K562 (cell line): Measurements from ENCODE around the gene PRELID2. TPM values are rescaled to one million over a fixed set of nuclear protein-coding genes. Genes with fewer than 3 reads are reported as not detected.
A peak's percentile ranks its signal among the peaks of the same experiment; 100 is the strongest.

Experiments
- CBFA2T3 ChIP-seq: fragments of 450-650 bp; IDR thresholded peaks from 2 replicates; pipeline ENCODE4 v1.6.1; 2017
- CEBPG ChIP-seq, 3 experiments: fragments of 200-800 bp in 1 of 3; sonication (Bioruptor generic) in 1 of 3; sonication (generic) in 1 of 3; formaldehyde crosslinking in 1 of 3; IDR thresholded peaks in 2 of 3; conservative IDR thresholded peaks in 1 of 3; 2 replicates each; pipeline versions ENCODE4 v1.6.1 to v1.8.0; 2016 to 2022; ENCODE audit warnings: missing compliant biosample characterization in 2 of 3, missing genetic modification characterization in 2 of 3, mild to moderate bottlenecking in 1 of 3, missing genetic modification reagents in 1 of 3
- DACH1 ChIP-seq: fragments of 450-650 bp; IDR thresholded peaks from 2 replicates; pipeline ENCODE4 v1.6.1; 2018; ENCODE audit not compliant: partially characterized antibody
- E2F4 ChIP-seq: sonication (generic); formaldehyde crosslinking; IDR thresholded peaks from 2 replicates; pipeline ENCODE4 v1.8.0; 2022; ENCODE audit warnings: mild to moderate bottlenecking, low read depth, missing genetic modification reagents
- E4F1 ChIP-seq: fragments of 250-450 bp; sonication (Bioruptor Pico); IDR thresholded peaks from 2 replicates; pipeline ENCODE4 v1.5.0; 2021; ENCODE audit warnings: mild to moderate bottlenecking, borderline replicate concordance
- FOSL1 ChIP-seq: fragments of 200-800 bp; sonication (Bioruptor generic); conservative IDR thresholded peaks from 2 replicates; pipeline ENCODE4 v1.6.1; 2016; ENCODE audit warnings: missing genetic modification characterization, missing compliant biosample characterization
- GABPA ChIP-seq: fragments of 200-800 bp; sonication (Bioruptor generic); conservative IDR thresholded peaks from 2 replicates; pipeline ENCODE4 v1.6.1; 2016; ENCODE audit warnings: low read depth, missing genetic modification characterization, missing compliant biosample characterization
- HOXB6 ChIP-seq: fragments of 250-450 bp; sonication (Bioruptor Pico); IDR thresholded peaks from 2 replicates; pipeline ENCODE4 v1.5.1; 2022; ENCODE audit warnings: mild to moderate bottlenecking, borderline replicate concordance
- IRF2 ChIP-seq: sonication (generic); formaldehyde crosslinking; IDR thresholded peaks from 2 replicates; pipeline ENCODE4 v1.8.1; 2022; ENCODE audit warnings: mild to moderate bottlenecking, missing genetic modification reagents
- KLF1 ChIP-seq: fragments of 450-650 bp; IDR thresholded peaks from 2 replicates; pipeline ENCODE4 v1.6.1; 2016; ENCODE audit warnings: missing genetic modification characterization, missing compliant biosample characterization
- MTA2 ChIP-seq: fragments of 450-650 bp; IDR thresholded peaks from 2 replicates; pipeline ENCODE4 v1.6.1; 2016; ENCODE audit warnings: low read depth
- NCOA2 ChIP-seq, 2 experiments: fragments of 450-650 bp; IDR thresholded peaks; 2 replicates each; pipeline ENCODE4 v1.6.1; 2018; ENCODE audit warnings: mild to moderate bottlenecking in 2 of 2, moderate library complexity in 1 of 2; ENCODE audit not compliant: partially characterized antibody in 2 of 2
- NKRF ChIP-seq: fragments of 450-650 bp; IDR thresholded peaks from 2 replicates; pipeline ENCODE4 v1.6.1; 2016; ENCODE audit warnings: borderline replicate concordance
- NR2F6 ChIP-seq: fragments of 450-650 bp; formaldehyde crosslinking; IDR thresholded peaks from 2 replicates; pipeline ENCODE4 v1.4.0; 2020; ENCODE audit warnings: mild to moderate bottlenecking
- PURB ChIP-seq: sonication (generic); formaldehyde crosslinking; IDR thresholded peaks from 2 replicates; pipeline ENCODE4 v1.9.0; 2021; ENCODE audit warnings: low read depth, mild to moderate bottlenecking, missing genetic modification reagents
- RFX1 ChIP-seq: fragments of 450-650 bp; IDR thresholded peaks from 2 replicates; pipeline ENCODE4 v1.6.1; 2016; ENCODE audit warnings: mild to moderate bottlenecking, moderate library complexity
- SMAD4 ChIP-seq: fragments of 250-450 bp; sonication (Bioruptor Pico); conservative IDR thresholded peaks from 2 replicates; pipeline ENCODE4 v1.8.0; 2021; ENCODE audit warnings: inconsistent platforms, mild to moderate bottlenecking, moderate library complexity
- SMARCE1 ChIP-seq: fragments of 450-650 bp; IDR thresholded peaks from 2 replicates; pipeline ENCODE4 v1.7.1; 2016; ENCODE audit warnings: mild to moderate bottlenecking
- TGIF2 ChIP-seq: sonication (generic); formaldehyde crosslinking; IDR thresholded peaks from 2 replicates; pipeline ENCODE4 v1.8.1; 2022; ENCODE audit warnings: mild to moderate bottlenecking, missing genetic modification reagents, moderate library complexity
- ZBTB1 ChIP-seq: sonication (generic); formaldehyde crosslinking; IDR thresholded peaks from 2 replicates; pipeline ENCODE4 v1.8.1; 2023; ENCODE audit warnings: missing genetic modification reagents, low read depth, mild to moderate bottlenecking, borderline replicate concordance
- ZNF655 ChIP-seq: fragments of 250-450 bp; sonication (Bioruptor Pico); IDR thresholded peaks from 2 replicates; pipeline ENCODE4 v1.5.0; 2021
- polyA plus RNA-seq, 8 experiments: library from polyadenylated mRNA; depleted of rRNA in 4 of 8; stranded (reverse) in 5 of 8; unstranded in 3 of 8; fragments of >200 nt; fragmentation: Nextera tagmentation in 2 of 8; fragmentation: Illumina TruSeq in 1 of 8; extraction: Ambion mirVana in 2 of 8; extraction: Trizol in 1 of 8; gene quantifications; 2 replicates each; pipeline versions ENCODE4 v1.2.1 to v1.2.3, GENCODE V29; 2011 to 2014; ENCODE audit warnings: inconsistent platforms in 1 of 8, missing spikeins in 1 of 8
- total RNA-seq, 7 experiments: library from RNA; depleted of rRNA in 6 of 7; stranded (reverse); fragments of >200 nt in 6 of 7; fragmentation: Illumina TruSeq in 2 of 7; extraction: Trizol in 2 of 7; gene quantifications; 2 replicates each; pipeline versions ENCODE4 v1.2.1 to v1.2.3, GENCODE V29; 2011 to 2021; ENCODE audit warnings: low replicate concordance in 1 of 7

PRELID2 gene
- total and polyA plus RNA-seq, 9 of the 15 experiments (the other 6 are each of a cell fraction or from before 2014, with no cell fraction given): 6.4 to 68.2 (median 28.8) TPM

- TF ChIP-seq CBFA2T3 (0 out of 2 replicates have a peak, but pooled peaks have one; percentile 12), SMARCE1 (no peak), E4F1 (CRISPR knock-in tag) (no peak), PURB (no peak), E2F4 (peak; percentile 58; the same call in 1 of the 2 replicates), CEBPG (CRISPR knock-in tag; IDR thresholded peaks at IDR 0.05) (no peak), CEBPG (tag; conservative IDR thresholded peaks at IDR 0.05 in 1 of 2, IDR thresholded peaks at IDR 0.05 in 1 of 2) (no peak), ZBTB1 (0 out of 2 replicates have a peak, but pooled peaks have one; percentile 68), NR2F6 (CRISPR knock-in tag) (no peak), MTA2 (no peak), TGIF2 (CRISPR knock-in tag) (no peak), RFX1 (no peak), FOSL1 (tag) (peak; percentile 74), DACH1 (no peak), GABPA (tag) (no peak; the same call in 1 of the 2 replicates), IRF2 (CRISPR knock-in tag) (no peak), NCOA2 (IDR thresholded peaks at IDR 0.05; ENCODE audit: partially characterized antibody in 2 of 2) (no peak), SMAD4 (CRISPR knock-in tag) (peak; percentile 70), HOXB6 (CRISPR knock-in tag) (no peak), KLF1 (tag) (peak; percentile 78), ZNF655 (CRISPR knock-in tag) (no peak), NKRF (no peak)
Measured at GRCh38 chr5:145834917-145835847, at the start of gene PRELID2 (continued).
